ENCODE results near the gene KIAA1755. TPM values are rescaled to one million over a fixed set of nuclear protein-coding genes. Genes with fewer than 3 reads are reported as not detected.

The KIAA1755 gene
- total and polyA plus RNA-seq, 2 of the 4 experiments (the other 2 are of a cell fraction) = 2.5 to 5.1 TPM

DNA sequence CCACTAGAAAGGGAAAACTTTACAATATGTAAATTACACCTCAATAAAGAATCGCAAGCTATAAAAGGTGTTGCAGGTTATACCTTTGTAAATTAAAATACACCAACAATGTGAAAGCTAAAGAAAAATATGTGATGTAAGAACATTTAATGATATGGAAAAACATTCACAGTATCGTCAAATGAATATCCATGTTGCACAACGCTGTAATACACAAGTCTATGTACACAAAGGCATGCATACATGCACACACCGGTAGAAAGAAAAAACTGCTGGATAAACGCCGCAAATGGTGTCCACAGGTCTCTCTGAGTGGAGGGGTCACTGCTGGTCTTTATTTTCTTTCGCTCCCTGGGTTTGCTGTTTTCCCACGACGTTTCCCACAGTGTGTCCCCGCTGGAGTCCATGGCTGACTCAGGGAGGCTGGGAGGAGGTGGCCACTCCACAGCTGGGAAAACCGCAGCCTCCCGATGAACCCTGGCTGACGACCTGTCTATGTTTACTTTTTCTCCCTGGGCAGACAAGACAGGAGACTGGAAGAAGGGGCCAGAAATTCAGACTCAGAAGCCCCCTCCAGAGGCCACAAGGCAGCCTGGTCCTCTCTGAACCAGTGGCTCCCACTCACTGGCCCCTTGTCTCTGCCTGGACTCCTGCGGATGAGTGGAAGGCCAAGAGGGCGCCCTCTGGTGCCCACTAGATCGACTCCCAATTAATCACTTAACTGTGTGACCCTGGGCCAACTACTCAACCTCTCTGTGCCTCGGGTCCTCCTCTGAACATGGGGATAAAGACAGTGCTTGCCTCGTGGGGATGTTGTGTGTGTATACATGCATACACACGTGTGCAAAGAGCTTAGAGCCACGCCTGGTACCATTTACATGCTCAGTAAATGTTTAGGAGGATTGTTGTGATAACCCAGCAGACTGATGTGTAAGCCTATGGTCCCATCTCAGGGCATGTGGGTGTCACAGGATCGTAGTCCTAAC is 30.6 kb upstream of the KIAA1755 start (continued):
- TF ChIP-seq, protein P1, sequence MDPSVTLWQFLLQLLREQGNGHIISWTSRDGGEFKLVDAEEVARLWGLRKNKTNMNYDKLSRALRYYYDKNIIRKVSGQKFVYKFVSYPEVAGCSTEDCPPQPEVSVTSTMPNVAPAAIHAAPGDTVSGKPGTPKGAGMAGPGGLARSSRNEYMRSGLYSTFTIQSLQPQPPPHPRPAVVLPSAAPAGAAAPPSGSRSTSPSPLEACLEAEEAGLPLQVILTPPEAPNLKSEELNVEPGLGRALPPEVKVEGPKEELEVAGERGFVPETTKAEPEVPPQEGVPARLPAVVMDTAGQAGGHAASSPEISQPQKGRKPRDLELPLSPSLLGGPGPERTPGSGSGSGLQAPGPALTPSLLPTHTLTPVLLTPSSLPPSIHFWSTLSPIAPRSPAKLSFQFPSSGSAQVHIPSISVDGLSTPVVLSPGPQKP (IDR thresholded peaks at IDR 0.05; ENCODE audit: borderline replicate concordance, low read depth, low read length) = no peak
- peak; percentile 47 for TF ChIP-seq BHLHE40 (IDR thresholded peaks at IDR 0.05; ENCODE audit: low read depth, low read length)

All from IMR-90 (cell line).